ENCODE results near the gene LIMCH1.
"Not testable (repeated sequence)": the region's sequence is repeated elsewhere in the genome, so short reads cannot be mapped to it uniquely, and the experiment has no call there.

LIMCH1 gene

DNA sequence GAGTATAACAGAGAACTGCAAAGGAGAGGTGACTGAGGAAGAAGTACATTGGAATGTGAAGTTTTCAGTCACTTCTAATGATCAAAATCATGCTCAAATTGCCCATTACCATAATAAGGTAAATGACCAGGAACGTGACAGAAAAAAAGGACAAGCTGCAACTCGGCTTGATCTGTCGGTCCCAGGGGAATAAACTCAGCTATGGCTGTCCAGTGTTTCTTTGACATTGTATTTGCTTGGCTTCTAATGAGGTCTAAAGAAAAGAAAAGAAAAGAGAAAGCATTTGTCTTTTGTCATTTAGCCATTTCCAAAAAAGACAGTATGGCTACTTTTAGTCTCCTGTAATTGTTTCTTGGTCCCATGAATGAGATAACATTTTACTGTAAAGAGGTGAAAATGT is 185.3 kb downstream of the LIMCH1 start:
- no peak for FAIRE-seq
- no peak for DNase-seq (ENCODE audit: insufficient read length)
- TF ChIP-seq POLR2AphosphoS5 (IDR thresholded peaks at IDR 0.05; ENCODE audit: low read depth, low read length) (no peak), TAF1 (IDR thresholded peaks at IDR 0.05; ENCODE audit: borderline replicate concordance, low read depth, low read length) (no peak), POLR2A (IDR thresholded peaks at IDR 0.05; ENCODE audit: low read depth, low read length) (no peak)

GRCh38 chr4:41725254-41725653 is 187.3 kb downstream of the LIMCH1 start:
- no peak for FAIRE-seq
- no peak for TF ChIP-seq TAF1 (IDR thresholded peaks at IDR 0.05; ENCODE audit: borderline replicate concordance, low read depth, low read length)
- TF ChIP-seq POLR2AphosphoS5 (IDR thresholded peaks at IDR 0.05; ENCODE audit: low read depth, low read length): no peak
- TF ChIP-seq POLR2A (IDR thresholded peaks at IDR 0.05; ENCODE audit: low read depth, low read length): no peak
- no peak for DNase-seq (ENCODE audit: insufficient read length)

GRCh38 chr4:41727861-41728572 is 190.1 kb downstream of the LIMCH1 start:
- no peak for FAIRE-seq
- TF ChIP-seq POLR2AphosphoS5 (IDR thresholded peaks at IDR 0.05; ENCODE audit: low read depth, low read length) (no peak), TAF1 (IDR thresholded peaks at IDR 0.05; ENCODE audit: borderline replicate concordance, low read depth, low read length) (no peak), POLR2A (IDR thresholded peaks at IDR 0.05; ENCODE audit: low read depth, low read length) (no peak)
- no peak for DNase-seq (ENCODE audit: insufficient read length)

- no peak for TF ChIP-seq POLR2A (IDR thresholded peaks at IDR 0.05; ENCODE audit: low read depth, low read length)
- TF ChIP-seq TAF1 (IDR thresholded peaks at IDR 0.05; ENCODE audit: borderline replicate concordance, low read depth, low read length): no peak
- TF ChIP-seq POLR2AphosphoS5 (IDR thresholded peaks at IDR 0.05; ENCODE audit: low read depth, low read length): no peak
- DNase-seq (ENCODE audit: insufficient read length): no peak
- no peak for FAIRE-seq
Observed at GRCh38 chr4:41728573-41728913, 190.6 kb downstream of the LIMCH1 start.

GRCh38 chr4:41731569-41732126 is 193.7 kb downstream of the LIMCH1 start:
- no peak for FAIRE-seq
- no peak for DNase-seq (ENCODE audit: insufficient read length)
- TF ChIP-seq POLR2A (IDR thresholded peaks at IDR 0.05; ENCODE audit: low read depth, low read length) (no peak), POLR2AphosphoS5 (IDR thresholded peaks at IDR 0.05; ENCODE audit: low read depth, low read length) (no peak), TAF1 (IDR thresholded peaks at IDR 0.05; ENCODE audit: borderline replicate concordance, low read depth, low read length) (no peak)

- TF ChIP-seq TAF1 (IDR thresholded peaks at IDR 0.05; ENCODE audit: borderline replicate concordance, low read depth, low read length) (no peak), POLR2AphosphoS5 (IDR thresholded peaks at IDR 0.05; ENCODE audit: low read depth, low read length) (no peak), POLR2A (IDR thresholded peaks at IDR 0.05; ENCODE audit: low read depth, low read length) (no peak)
- DNase-seq (ENCODE audit: insufficient read length): no peak
- FAIRE-seq: no peak
Observed at GRCh38 chr4:41734371-41734770, 196.4 kb downstream of the LIMCH1 start.

DNA sequence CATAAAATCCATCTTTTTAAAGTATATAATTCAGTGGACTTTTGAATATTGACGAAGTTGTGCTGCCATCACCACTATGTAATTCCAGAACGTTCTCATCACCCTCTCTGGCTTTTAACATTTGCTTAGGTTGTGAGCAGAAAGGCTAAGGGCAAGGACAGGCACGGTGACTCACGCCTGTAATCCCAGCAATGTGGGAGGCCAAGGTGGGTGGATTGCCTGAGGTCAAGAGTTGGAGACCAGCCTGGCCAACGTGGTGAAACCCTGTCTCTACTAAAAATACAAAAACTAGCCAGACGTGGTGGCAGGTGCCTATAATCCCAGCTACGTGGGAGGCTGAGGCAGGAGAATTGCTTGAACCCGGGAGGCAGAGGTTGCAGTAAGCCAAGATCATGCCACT is 199.5 kb downstream of the LIMCH1 start:
- not testable (repeated sequence) for FAIRE-seq; DNase-seq (ENCODE audit: insufficient read length)

GRCh38 chr4:41741354-41741753 is 203.4 kb downstream of the LIMCH1 start:
- no peak for DNase-seq (ENCODE audit: insufficient read length)
- no peak for FAIRE-seq
- TF ChIP-seq TAF1 (IDR thresholded peaks at IDR 0.05; ENCODE audit: borderline replicate concordance, low read depth, low read length): no peak
- TF ChIP-seq POLR2AphosphoS5 (IDR thresholded peaks at IDR 0.05; ENCODE audit: low read depth, low read length): no peak
- TF ChIP-seq POLR2A (IDR thresholded peaks at IDR 0.05; ENCODE audit: low read depth, low read length): no peak

GRCh38 chr4:41744572-41745291 is 206.8 kb downstream of the LIMCH1 start:
- TF ChIP-seq TAF1 (IDR thresholded peaks at IDR 0.05; ENCODE audit: borderline replicate concordance, low read depth, low read length) (no peak), POLR2AphosphoS5 (IDR thresholded peaks at IDR 0.05; ENCODE audit: low read depth, low read length) (no peak), POLR2A (IDR thresholded peaks at IDR 0.05; ENCODE audit: low read depth, low read length) (no peak)
- no peak for DNase-seq (ENCODE audit: insufficient read length)
- FAIRE-seq: no peak

DNA sequence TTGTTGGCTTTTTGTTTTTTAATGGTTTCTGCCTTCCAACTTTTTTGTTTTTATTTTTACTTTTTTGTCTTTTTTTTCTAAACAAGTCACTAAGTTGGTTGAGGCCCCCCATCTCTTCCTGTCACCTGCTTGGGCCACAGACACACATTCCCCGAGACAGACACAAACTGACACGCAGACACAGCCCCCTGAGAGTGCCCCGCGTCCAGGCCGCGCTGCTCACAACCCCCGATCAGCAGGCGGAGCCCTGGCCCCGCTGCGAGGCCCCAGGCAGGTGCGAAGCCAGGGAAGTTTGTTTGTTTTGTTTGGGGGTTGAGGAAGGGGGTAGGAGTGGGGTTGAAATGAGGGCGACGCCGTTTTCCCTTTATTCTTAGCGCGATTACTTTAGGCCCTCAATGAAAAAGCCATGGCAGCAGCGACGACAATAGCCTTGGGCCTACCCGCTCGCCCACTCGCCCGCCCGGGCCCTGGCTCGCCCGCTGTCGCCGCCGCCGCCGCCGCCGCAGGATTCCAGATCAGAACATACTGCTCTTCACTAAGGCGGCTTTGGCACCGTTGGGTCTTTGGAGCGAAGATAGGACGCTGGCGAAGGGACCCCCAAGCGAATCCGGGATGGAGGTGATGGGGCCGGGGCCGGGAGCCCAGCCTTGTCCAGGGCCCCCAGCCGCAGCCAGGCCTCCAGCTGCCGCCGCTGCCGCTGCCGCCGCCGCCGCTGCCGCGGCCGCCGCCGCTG is 207.5 kb downstream of the LIMCH1 start:
- TF ChIP-seq POLR2A (IDR thresholded peaks at IDR 0.05; ENCODE audit: low read depth, low read length): no peak
- no peak for TF ChIP-seq POLR2AphosphoS5 (IDR thresholded peaks at IDR 0.05; ENCODE audit: low read depth, low read length)
- TF ChIP-seq TAF1 (IDR thresholded peaks at IDR 0.05; ENCODE audit: borderline replicate concordance, low read depth, low read length): no peak
- FAIRE-seq (no peak), DNase-seq (ENCODE audit: insufficient read length) (no peak)

- DNase-seq (ENCODE audit: insufficient read length): no peak
- TF ChIP-seq POLR2AphosphoS5 (IDR thresholded peaks at IDR 0.05; ENCODE audit: low read depth, low read length) (no peak), TAF1 (IDR thresholded peaks at IDR 0.05; ENCODE audit: borderline replicate concordance, low read depth, low read length) (no peak), POLR2A (IDR thresholded peaks at IDR 0.05; ENCODE audit: low read depth, low read length) (no peak)
- no peak for FAIRE-seq
Observed at GRCh38 chr4:41746025-41746439, 208.1 kb downstream of the LIMCH1 start.
